Gastroesophageal sphincter (tissue), 4 donors: Measurements from ENCODE around the gene PLA2G4A. TPM values are rescaled to one million over a fixed set of nuclear protein-coding genes. Genes with fewer than 3 reads are reported as not detected.

Experiments
- ATAC-seq: fragments of 150-250 bp; one replicate; pipeline ENCODE4 v1.9.1; 2016; ENCODE audit warnings: mild to moderate bottlenecking, moderate library complexity
- H3K27ac ChIP-seq, 4 donors: fragments of 200-600 bp; sonication (generic) in 3 of 4; 1 replicate in 3 of 4; 2 replicates in 1 of 4; pipeline ENCODE4 v1.5.1; 2016 to 2019
- H3K27me3 ChIP-seq: fragments of 200-600 bp; sonication (generic); one replicate; pipeline ENCODE4 v1.5.1; 2019
- H3K36me3 ChIP-seq, 2 donors: fragments of 200-600 bp; sonication (generic); one replicate each; pipeline ENCODE4 v1.5.1; 2019; ENCODE audit warnings: control low read depth in 1 of 2
- H3K4me1 ChIP-seq, 3 donors: fragments of 200-600 bp; sonication (generic); 1 replicate in 2 of 3; 2 replicates in 1 of 3; pipeline ENCODE4 v1.5.1; 2016 to 2019; ENCODE audit warnings: control low read depth in 2 of 3
- H3K4me3 ChIP-seq, 2 donors: fragments of 200-600 bp; sonication (generic); one replicate each; pipeline ENCODE4 v1.5.1; 2019; ENCODE audit warnings: mild to moderate bottlenecking in 1 of 2, moderate library complexity in 1 of 2
- H3K9me3 ChIP-seq, 3 donors: fragments of 200-600 bp; sonication (generic); one replicate each; pipeline ENCODE4 v1.5.1; 2017 to 2019; ENCODE audit warnings: control low read depth in 2 of 3
- CTCF ChIP-seq, 4 experiments: fragments of 200-600 bp in 2 of 4; fragments of 450-650 bp in 2 of 4; sonication (generic) in 1 of 4; IDR thresholded peaks; one replicate each; pipeline ENCODE4 v1.5.1; 2017 to 2019; ENCODE audit warnings: antibody characterized with exemption in 4 of 4, mild to moderate bottlenecking in 2 of 4, moderate library complexity in 2 of 4
- EP300 ChIP-seq: sonication (generic); formaldehyde crosslinking; IDR thresholded peaks from one replicate; pipeline ENCODE4 v1.6.1; 2017; ENCODE audit warnings: antibody characterized with exemption, mild to moderate bottlenecking
- POLR2A ChIP-seq, 2 donors: fragments of 450-650 bp; IDR thresholded peaks; one replicate each; pipeline ENCODE4 v1.6.1; 2017; ENCODE audit warnings: antibody characterized with exemption in 2 of 2, mild to moderate bottlenecking in 2 of 2, moderate library complexity in 1 of 2
- POLR2AphosphoS5 ChIP-seq: sonication (generic); formaldehyde crosslinking; IDR thresholded peaks from one replicate; pipeline ENCODE4 v1.6.1; 2017; ENCODE audit warnings: antibody characterized with exemption
- WGBS, 2 donors: methylation state at CpG; one replicate each; pipeline ENCODE4 v1.1.5; 2018; ENCODE audit warnings: low coverage in 1 of 2; 5-methylcytosine and 5-hydroxymethylcytosine counted together
- total RNA-seq, 4 donors: library from RNA; depleted of rRNA; stranded (reverse); fragments of >200 nt; gene quantifications; one replicate each; pipeline ENCODE4 v1.1.0, GENCODE V29; 2016

Gene PLA2G4A
- total RNA-seq, 4 donors from 2014 or later, result 3.6 to 9.7 (median 5.0) TPM

GRCh38 chr1:186873687-186874086, 44.9 kb downstream of the PLA2G4A start:
- WGBS, 2 donors, result 64 to 80% methylated on average over 1 of the region's 1 CpG
- TF ChIP-seq EP300 (no peak), CTCF (IDR thresholded peaks at IDR 0.05) (no peak), POLR2A (IDR thresholded peaks at IDR 0.05) (no peak), POLR2AphosphoS5 (no peak)
- H3K36me3 ChIP-seq, result no peaks in the 10 kb centered on the region
- no peak overlapping the region for H3K4me3 ChIP-seq
- ATAC-seq, result no peak
- H3K9me3 ChIP-seq, result no peaks in the 10 kb centered on the region
- H3K4me1 ChIP-seq, result no peaks in the 10 kb centered on the region
- H3K27ac ChIP-seq, result no peak overlapping the region
- H3K27me3 ChIP-seq, result no peaks in the 10 kb centered on the region

- TF ChIP-seq EP300 (no peak), POLR2A (IDR thresholded peaks at IDR 0.05) (no peak), CTCF (IDR thresholded peaks at IDR 0.05) (no peak), POLR2AphosphoS5 (no peak)
- H3K27ac ChIP-seq, result no peak overlapping the region
- 69 to 84% methylated on average over 8 to 12 of the region's 12 CpGs for WGBS, 2 donors
- ATAC-seq, result no peak
- no peaks in the 10 kb centered on the region for H3K9me3 ChIP-seq
- no peak overlapping the region for H3K4me3 ChIP-seq
- H3K4me1 ChIP-seq, result no peaks in the 10 kb centered on the region
- no peaks in the 10 kb centered on the region for H3K36me3 ChIP-seq
- no peaks in the 10 kb centered on the region for H3K27me3 ChIP-seq
Measured at GRCh38 chr1:186875896-186876835, 47.4 kb downstream of the PLA2G4A start.

GRCh38 chr1:186878356-186878755, 49.6 kb downstream of the PLA2G4A start:
- TF ChIP-seq POLR2AphosphoS5, result no peak
- no peak for TF ChIP-seq CTCF (IDR thresholded peaks at IDR 0.05)
- TF ChIP-seq POLR2A (IDR thresholded peaks at IDR 0.05), result no peak
- no peak for TF ChIP-seq EP300
- WGBS, 2 donors, result 70 to 75% methylated on average over 2 of the region's 2 CpGs
- Histone ChIP-seq H3K27me3 (no peaks in the 10 kb centered on the region), H3K27ac (no peak overlapping the region), H3K4me3 (no peak overlapping the region), H3K36me3 (no peaks in the 10 kb centered on the region), H3K4me1 (no peaks in the 10 kb centered on the region), H3K9me3 (no peaks in the 10 kb centered on the region)
- peak; percentile 39 for ATAC-seq

GRCh38 chr1:186880982-186881381, 52.2 kb downstream of the PLA2G4A start:
- TF ChIP-seq CTCF (IDR thresholded peaks at IDR 0.05) (no peak), POLR2AphosphoS5 (no peak), EP300 (no peak), POLR2A (IDR thresholded peaks at IDR 0.05) (no peak)
- Histone ChIP-seq H3K27me3 (no peaks in the 10 kb centered on the region), H3K4me1 (no peaks in the 10 kb centered on the region), H3K9me3 (no peaks in the 10 kb centered on the region), H3K36me3 (no peaks in the 10 kb centered on the region), H3K27ac (no peak overlapping the region), H3K4me3 (no peak overlapping the region)
- WGBS, 2 donors, result 78% methylated on average over 1 of the region's 1 CpG; no CpG with 5 or more reads in 1 of the 2 donors
- no peak for ATAC-seq
